Activated T-cell treated with anti-CD3 and anti-CD28 coated beads for 1 hour (primary cell): ENCODE data around the gene DAB1.

ENCODE experiments used
- DNase-seq: peaks from one replicate; pipeline ENCODE4 v3.0.0-alpha.2; 2020; ENCODE audit warnings: low read depth

Gene DAB1

GRCh38 chr1:57411262-57411661, 12.6 kb downstream of the DAB1 start:
- no peak for DNase-seq

GRCh38 chr1:57410508-57410907, 13.4 kb downstream of the DAB1 start:
- DNase-seq, result no peak

- no peak for DNase-seq
Measured at GRCh38 chr1:57407928-57408327, 15.9 kb downstream of the DAB1 start.

GRCh38 chr1:57406428-57406970, 17.4 kb downstream of the DAB1 start:
- DNase-seq, result no peak

- DNase-seq, result no peak
Measured at GRCh38 chr1:57404884-57405283, 19.0 kb downstream of the DAB1 start.

- DNase-seq, result no peak
Measured at GRCh38 chr1:57403201-57403600, 20.7 kb downstream of the DAB1 start.

GRCh38 chr1:57401671-57402070, 22.2 kb downstream of the DAB1 start:
- DNase-seq, result no peak

GRCh38 chr1:57400048-57400447, 23.8 kb downstream of the DAB1 start:
- no peak for DNase-seq

- no peak for DNase-seq
Measured at GRCh38 chr1:57393058-57393584, 30.7 kb downstream of the DAB1 start.

- DNase-seq, result no peak
Measured at GRCh38 chr1:57385336-57385735, 38.5 kb downstream of the DAB1 start.

- no peak for DNase-seq
Measured at GRCh38 chr1:57384901-57385300, 39.0 kb downstream of the DAB1 start.

- DNase-seq, result no peak
Measured at GRCh38 chr1:57384284-57384683, 39.6 kb downstream of the DAB1 start.

GRCh38 chr1:57381871-57382270, 42.0 kb downstream of the DAB1 start:
- DNase-seq, result no peak

GRCh38 chr1:57381426-57381825, 42.4 kb downstream of the DAB1 start:
- no peak for DNase-seq

- no peak for DNase-seq
Measured at GRCh38 chr1:57380923-57381322, 42.9 kb downstream of the DAB1 start.

GRCh38 chr1:57378534-57378933, 45.3 kb downstream of the DAB1 start:
- DNase-seq, result no peak

- DNase-seq, result no peak
Measured at GRCh38 chr1:57377339-57378139, 46.3 kb downstream of the DAB1 start.

GRCh38 chr1:57376041-57376440, 47.8 kb downstream of the DAB1 start:
- no peak for DNase-seq

GRCh38 chr1:57369889-57370288, 54.0 kb downstream of the DAB1 start:
- DNase-seq, result no peak

- DNase-seq, result no peak
Measured at GRCh38 chr1:57367945-57368344, 55.9 kb downstream of the DAB1 start.

GRCh38 chr1:57363643-57364042, 60.2 kb downstream of the DAB1 start:
- DNase-seq, result no peak

GRCh38 chr1:57363165-57363564, 60.7 kb downstream of the DAB1 start:
- DNase-seq, result no peak

GRCh38 chr1:57362480-57362879, 61.4 kb downstream of the DAB1 start:
- DNase-seq, result no peak

GRCh38 chr1:57361516-57361915, 62.3 kb downstream of the DAB1 start:
- no peak for DNase-seq
